ENCODE data around the gene LTO1. TPM values are rescaled to one million over a fixed set of nuclear protein-coding genes. Genes with fewer than 3 reads are reported as not detected.
"Not testable (repeated sequence)": the region's sequence is repeated elsewhere in the genome, so short reads cannot be mapped to it uniquely, and the experiment has no call there.

Gene LTO1
- polyA plus RNA-seq, 2 donors, result 15.0 to 22.9 TPM

DNA sequence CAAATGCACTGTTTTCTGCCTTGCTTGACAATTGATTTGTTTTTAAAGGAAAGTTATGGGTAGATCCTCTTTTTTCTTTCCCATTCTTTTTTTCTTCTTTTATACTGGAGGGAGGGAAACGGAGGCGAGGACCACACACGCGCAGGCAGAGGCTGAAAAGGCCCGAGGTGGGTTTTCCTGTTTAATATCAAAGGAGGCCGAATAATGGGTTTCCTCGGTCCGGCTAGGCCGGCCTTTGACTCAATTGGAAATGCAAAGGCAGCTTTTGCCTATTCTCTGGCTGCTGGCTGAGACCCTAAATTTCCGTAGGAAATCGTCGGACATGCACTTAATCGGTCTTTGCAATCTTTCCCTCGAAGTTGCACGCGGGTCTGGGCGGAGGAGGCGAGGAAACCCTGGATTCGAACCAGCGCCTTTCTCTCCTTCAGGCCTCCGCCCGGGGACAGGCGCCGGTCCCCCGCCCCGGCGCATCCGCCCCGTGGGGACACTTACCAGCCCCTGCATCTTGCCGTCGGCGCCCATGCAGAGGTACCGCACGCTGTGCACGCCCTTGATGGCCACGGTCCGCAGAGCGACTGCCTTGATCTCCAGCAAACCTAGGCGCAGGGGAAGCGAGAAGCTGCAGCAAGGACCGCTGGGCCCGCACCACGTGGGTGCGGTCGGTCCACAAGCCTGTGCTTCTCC, 27.8 kb upstream of the LTO1 start:
- H3K4me1 ChIP-seq (ENCODE audit: control insufficient read depth in 2 of 2, insufficient read depth in 2 of 2, low read length in 1 of 2), result peaks cover 9 to 10% of the 10 kb centered on the region in 2 donors
- peaks cover 5 to 21% of the 10 kb centered on the region in 2 donors for H3K27me3 ChIP-seq (ENCODE audit: control insufficient read depth in 1 of 2, insufficient read depth in 2 of 2, low read length in 2 of 2)
- H3K36me3 ChIP-seq (ENCODE audit: control insufficient read depth in 2 of 2, insufficient read depth in 2 of 2, low read length in 1 of 2), result no peaks in the 10 kb centered on the region
- no peak overlapping the region for H3K27ac ChIP-seq (ENCODE audit: low read depth in 2 of 2, low read length in 1 of 2)
- no peak overlapping the region for H3K4me3 ChIP-seq (ENCODE audit: low read depth in 1 of 2, low read length in 2 of 2)
- 12 to 15% methylated on average over 45 of the region's 45 CpGs for WGBS, 2 donors
- H3K9me3 ChIP-seq (ENCODE audit: control insufficient read depth in 2 of 2, insufficient read depth in 1 of 2, low read depth in 1 of 2, low read length in 1 of 2), result peaks cover 0 to 2% of the 10 kb centered on the region in 2 donors

DNA sequence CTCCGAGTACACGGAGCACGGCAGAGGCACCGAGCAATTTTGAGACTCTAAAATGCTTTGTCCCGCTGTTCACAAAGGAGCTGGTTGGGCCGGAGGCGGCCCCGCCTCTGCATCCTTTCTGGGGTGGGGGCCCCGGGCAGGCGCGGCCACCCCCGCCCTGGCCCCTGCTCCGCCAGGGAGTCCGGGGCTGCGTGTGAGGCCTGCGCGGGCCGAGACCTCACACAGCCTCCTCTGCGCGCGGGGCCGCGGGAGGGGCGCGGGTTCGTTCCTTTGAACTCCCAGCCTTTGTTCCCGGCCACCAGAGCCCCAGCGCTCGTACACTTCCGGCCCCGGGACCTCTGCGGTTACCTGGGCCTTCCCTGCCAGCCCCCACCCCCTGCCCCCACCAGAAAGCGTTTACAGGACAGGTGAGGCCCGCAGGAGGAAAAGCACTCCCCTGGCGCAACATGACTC, 27.1 kb upstream of the LTO1 start:
- H3K4me1 ChIP-seq (ENCODE audit: control insufficient read depth in 2 of 2, insufficient read depth in 2 of 2, low read length in 1 of 2), result peaks cover 9 to 10% of the 10 kb centered on the region in 2 donors
- peaks cover 5 to 21% of the 10 kb centered on the region in 2 donors for H3K27me3 ChIP-seq (ENCODE audit: control insufficient read depth in 1 of 2, insufficient read depth in 2 of 2, low read length in 2 of 2)

DNA sequence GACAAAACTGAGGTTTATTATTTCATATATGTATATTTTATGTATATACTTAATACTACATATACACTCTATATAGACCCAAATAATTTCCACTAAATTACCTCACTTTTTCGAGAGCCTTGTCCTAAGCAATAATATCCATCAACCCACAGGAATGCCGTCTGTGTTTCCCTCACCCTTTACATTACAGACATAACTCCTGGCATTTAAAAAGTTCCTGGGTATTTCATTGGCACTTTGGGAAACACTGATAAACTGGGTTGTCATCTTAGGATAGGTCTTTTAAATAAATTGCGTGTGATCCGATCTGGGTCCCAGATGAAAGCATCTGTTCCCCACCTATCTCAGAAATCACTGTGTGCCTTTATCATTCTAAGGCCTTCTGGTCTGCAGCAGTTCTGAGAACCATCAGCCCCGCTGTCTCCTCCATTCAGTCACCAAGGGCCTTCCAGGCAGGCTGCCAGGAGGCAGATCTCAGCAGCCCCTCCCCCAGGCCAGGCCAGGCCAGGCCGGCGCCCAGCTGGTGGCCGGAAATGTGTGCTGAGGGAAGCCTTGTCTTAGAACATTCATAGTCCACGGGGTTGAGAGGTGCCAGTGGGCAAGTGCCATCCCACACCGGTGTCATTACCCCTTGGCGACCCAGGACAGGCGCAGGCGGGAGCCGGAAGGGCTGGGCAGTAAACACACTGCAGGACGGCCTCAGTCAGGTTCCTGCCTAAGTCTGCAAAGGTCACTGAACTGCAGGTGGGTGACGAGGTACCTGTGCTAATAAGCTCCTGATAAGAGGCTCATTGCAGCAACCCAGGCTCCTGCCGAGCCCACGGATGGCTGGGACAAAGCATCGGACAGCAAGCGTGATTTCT, 25.4 kb upstream of the LTO1 start:
- WGBS, 2 donors, result 44 to 53% methylated on average over 20 of the region's 20 CpGs
- peaks cover 5 to 21% of the 10 kb centered on the region in 2 donors for H3K27me3 ChIP-seq (ENCODE audit: control insufficient read depth in 1 of 2, insufficient read depth in 2 of 2, low read length in 2 of 2)

More for the DNA sequence above, 27.1 kb upstream of the LTO1 start:
- Histone ChIP-seq H3K27ac (ENCODE audit: low read depth in 2 of 2, low read length in 1 of 2) (no peak overlapping the region), H3K36me3 (ENCODE audit: control insufficient read depth in 2 of 2, insufficient read depth in 2 of 2, low read length in 1 of 2) (no peaks in the 10 kb centered on the region), H3K9me3 (ENCODE audit: control insufficient read depth in 2 of 2, insufficient read depth in 1 of 2, low read depth in 1 of 2, low read length in 1 of 2) (peaks cover 0 to 2% of the 10 kb centered on the region in 2 donors), H3K4me3 (ENCODE audit: low read depth in 1 of 2, low read length in 2 of 2) (no peak overlapping the region)
- WGBS, 2 donors, result 7 to 10% methylated on average over 33 to 35 of the region's 35 CpGs

DNA sequence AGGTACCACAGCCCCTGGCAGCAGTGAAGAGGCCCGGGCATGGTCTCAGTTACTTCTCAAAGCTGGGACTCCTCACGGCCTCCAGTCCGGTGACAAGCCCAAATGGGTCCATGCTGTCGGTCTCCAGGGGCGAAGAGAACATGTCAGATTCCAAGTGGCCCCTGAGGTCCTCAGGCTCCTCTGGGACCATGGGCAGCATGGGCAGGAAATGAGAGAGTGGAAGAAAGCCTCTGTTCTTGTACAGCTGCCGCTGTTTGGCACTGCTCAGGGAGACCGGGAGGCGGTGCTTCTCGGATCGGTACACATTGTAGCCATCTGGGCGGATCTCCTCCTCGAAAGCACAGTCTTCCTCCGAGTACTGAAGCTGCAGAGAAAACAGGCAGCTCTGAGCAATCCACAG, 24.1 kb upstream of the LTO1 start:
- 57 to 66% methylated on average over 13 of the region's 13 CpGs for WGBS, 2 donors
- peaks cover 0 to 2% of the 10 kb centered on the region in 2 donors for H3K9me3 ChIP-seq (ENCODE audit: control insufficient read depth in 2 of 2, insufficient read depth in 1 of 2, low read depth in 1 of 2, low read length in 1 of 2)
- no peak overlapping the region for H3K4me3 ChIP-seq (ENCODE audit: low read depth in 1 of 2, low read length in 2 of 2)
- H3K27me3 ChIP-seq (ENCODE audit: control insufficient read depth in 1 of 2, insufficient read depth in 2 of 2, low read length in 2 of 2), result peaks cover 8 to 19% of the 10 kb centered on the region in 2 donors
- no peaks in the 10 kb centered on the region for H3K36me3 ChIP-seq (ENCODE audit: control insufficient read depth in 2 of 2, insufficient read depth in 2 of 2, low read length in 1 of 2)
- H3K4me1 ChIP-seq (ENCODE audit: control insufficient read depth in 2 of 2, insufficient read depth in 2 of 2, low read length in 1 of 2), result peaks cover 3 to 8% of the 10 kb centered on the region in 2 donors
- no peak overlapping the region for H3K27ac ChIP-seq (ENCODE audit: low read depth in 2 of 2, low read length in 1 of 2)

More for the DNA sequence above, 25.4 kb upstream of the LTO1 start:
- no peak overlapping the region for H3K4me3 ChIP-seq (ENCODE audit: low read depth in 1 of 2, low read length in 2 of 2)
- H3K36me3 ChIP-seq (ENCODE audit: control insufficient read depth in 2 of 2, insufficient read depth in 2 of 2, low read length in 1 of 2), result no peaks in the 10 kb centered on the region
- peaks cover 9 to 10% of the 10 kb centered on the region in 2 donors for H3K4me1 ChIP-seq (ENCODE audit: control insufficient read depth in 2 of 2, insufficient read depth in 2 of 2, low read length in 1 of 2)
- H3K27ac ChIP-seq (ENCODE audit: low read depth in 2 of 2, low read length in 1 of 2), result no peak overlapping the region
- peaks cover 0 to 2% of the 10 kb centered on the region in 2 donors for H3K9me3 ChIP-seq (ENCODE audit: control insufficient read depth in 2 of 2, insufficient read depth in 1 of 2, low read depth in 1 of 2, low read length in 1 of 2)

DNA sequence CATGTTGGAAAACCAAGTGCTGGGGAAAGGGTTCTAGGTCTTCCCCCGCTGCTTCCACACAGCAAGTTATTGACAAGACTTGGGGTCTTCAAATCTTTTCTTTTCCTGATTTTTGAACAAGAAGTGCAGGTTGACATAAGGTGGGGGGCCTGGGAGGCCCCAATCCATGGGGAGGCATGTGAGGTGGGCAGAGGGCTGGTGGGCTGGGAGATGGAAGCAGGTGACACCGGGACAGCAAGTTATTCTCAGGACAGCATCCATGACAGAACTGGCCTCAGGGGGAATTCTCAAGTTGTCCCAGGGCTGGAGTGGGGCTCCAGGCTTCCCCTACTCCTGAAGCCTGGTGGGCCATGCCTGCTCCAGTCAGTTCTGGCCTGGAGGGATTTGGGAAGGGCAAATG, 23.2 kb upstream of the LTO1 start:
- WGBS, 2 donors, result 83 to 88% methylated on average over 2 of the region's 2 CpGs
- H3K27me3 ChIP-seq (ENCODE audit: control insufficient read depth in 1 of 2, insufficient read depth in 2 of 2, low read length in 2 of 2), result peaks cover 8 to 13% of the 10 kb centered on the region in 2 donors

DNA sequence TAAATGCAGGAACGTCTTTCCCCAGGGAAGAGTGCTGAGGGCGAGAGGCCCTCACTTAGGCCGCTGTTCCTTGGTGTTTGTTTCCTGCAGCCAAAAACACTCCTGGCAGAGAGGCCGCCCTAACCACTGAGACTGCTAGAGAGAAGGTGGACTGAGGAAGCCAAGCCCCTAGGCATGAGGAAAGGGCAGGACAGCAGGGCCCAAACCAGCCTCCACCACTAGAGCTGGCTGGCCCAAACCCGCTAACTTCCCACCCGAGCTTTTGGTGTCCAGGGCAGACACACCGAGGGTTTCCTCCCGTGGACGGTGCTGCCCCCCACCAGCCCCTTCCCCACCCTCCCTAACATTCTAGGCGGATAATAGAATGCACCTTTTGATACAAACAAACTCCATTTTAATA, 22.7 kb upstream of the LTO1 start:
- H3K27me3 ChIP-seq (ENCODE audit: control insufficient read depth in 1 of 2, insufficient read depth in 2 of 2, low read length in 2 of 2), result peaks cover 6 to 9% of the 10 kb centered on the region in 2 donors
- peaks cover 0 to 4% of the 10 kb centered on the region in 2 donors for H3K4me1 ChIP-seq (ENCODE audit: control insufficient read depth in 2 of 2, insufficient read depth in 2 of 2, low read length in 1 of 2)
- no peaks in the 10 kb centered on the region for H3K9me3 ChIP-seq (ENCODE audit: control insufficient read depth in 2 of 2, insufficient read depth in 1 of 2, low read depth in 1 of 2, low read length in 1 of 2)
- no peak overlapping the region for H3K4me3 ChIP-seq (ENCODE audit: low read depth in 1 of 2, low read length in 2 of 2)
- H3K27ac ChIP-seq (ENCODE audit: low read depth in 2 of 2, low read length in 1 of 2), result no peak overlapping the region
- no peaks in the 10 kb centered on the region for H3K36me3 ChIP-seq (ENCODE audit: control insufficient read depth in 2 of 2, insufficient read depth in 2 of 2, low read length in 1 of 2)
- WGBS, 2 donors, result 83 to 87% methylated on average over 10 of the region's 10 CpGs

More for the DNA sequence above, 23.2 kb upstream of the LTO1 start:
- H3K4me3 ChIP-seq (ENCODE audit: low read depth in 1 of 2, low read length in 2 of 2), result no peak overlapping the region
- no peak overlapping the region for H3K27ac ChIP-seq (ENCODE audit: low read depth in 2 of 2, low read length in 1 of 2)
- H3K36me3 ChIP-seq (ENCODE audit: control insufficient read depth in 2 of 2, insufficient read depth in 2 of 2, low read length in 1 of 2), result no peaks in the 10 kb centered on the region
- peaks cover 0 to 8% of the 10 kb centered on the region in 2 donors for H3K4me1 ChIP-seq (ENCODE audit: control insufficient read depth in 2 of 2, insufficient read depth in 2 of 2, low read length in 1 of 2)
- peaks cover 0 to 2% of the 10 kb centered on the region in 2 donors for H3K9me3 ChIP-seq (ENCODE audit: control insufficient read depth in 2 of 2, insufficient read depth in 1 of 2, low read depth in 1 of 2, low read length in 1 of 2)

DNA sequence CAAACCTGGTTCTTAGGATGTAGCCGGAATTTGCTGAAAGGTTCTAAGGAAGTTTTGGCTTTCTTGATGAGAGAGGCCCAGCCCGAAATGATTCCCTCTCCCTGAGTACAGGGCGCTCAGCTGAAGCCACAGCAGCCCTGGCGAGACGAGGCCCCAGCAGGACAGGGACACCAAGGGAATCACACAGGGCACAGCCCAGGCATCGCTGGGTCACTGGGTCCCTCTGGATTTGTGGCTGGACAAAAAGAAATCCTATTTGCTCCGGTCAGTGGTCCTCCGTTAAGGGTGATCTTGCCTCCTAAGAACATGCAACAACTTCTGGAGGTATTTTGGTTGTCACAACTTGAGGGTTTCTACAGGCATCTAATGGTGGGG, 22.3 kb upstream of the LTO1 start:
- no peak overlapping the region for H3K4me3 ChIP-seq (ENCODE audit: low read depth in 1 of 2, low read length in 2 of 2)
- H3K36me3 ChIP-seq (ENCODE audit: control insufficient read depth in 2 of 2, insufficient read depth in 2 of 2, low read length in 1 of 2), result no peaks in the 10 kb centered on the region
- peaks cover 3 to 9% of the 10 kb centered on the region in 2 donors for H3K27me3 ChIP-seq (ENCODE audit: control insufficient read depth in 1 of 2, insufficient read depth in 2 of 2, low read length in 2 of 2)
- WGBS, 2 donors, result 88 to 91% methylated on average over 8 of the region's 8 CpGs
- H3K27ac ChIP-seq (ENCODE audit: low read depth in 2 of 2, low read length in 1 of 2), result no peak overlapping the region
- H3K9me3 ChIP-seq (ENCODE audit: control insufficient read depth in 2 of 2, insufficient read depth in 1 of 2, low read depth in 1 of 2, low read length in 1 of 2), result no peaks in the 10 kb centered on the region
- H3K4me1 ChIP-seq (ENCODE audit: control insufficient read depth in 2 of 2, insufficient read depth in 2 of 2, low read length in 1 of 2), result peaks cover 0 to 4% of the 10 kb centered on the region in 2 donors

DNA sequence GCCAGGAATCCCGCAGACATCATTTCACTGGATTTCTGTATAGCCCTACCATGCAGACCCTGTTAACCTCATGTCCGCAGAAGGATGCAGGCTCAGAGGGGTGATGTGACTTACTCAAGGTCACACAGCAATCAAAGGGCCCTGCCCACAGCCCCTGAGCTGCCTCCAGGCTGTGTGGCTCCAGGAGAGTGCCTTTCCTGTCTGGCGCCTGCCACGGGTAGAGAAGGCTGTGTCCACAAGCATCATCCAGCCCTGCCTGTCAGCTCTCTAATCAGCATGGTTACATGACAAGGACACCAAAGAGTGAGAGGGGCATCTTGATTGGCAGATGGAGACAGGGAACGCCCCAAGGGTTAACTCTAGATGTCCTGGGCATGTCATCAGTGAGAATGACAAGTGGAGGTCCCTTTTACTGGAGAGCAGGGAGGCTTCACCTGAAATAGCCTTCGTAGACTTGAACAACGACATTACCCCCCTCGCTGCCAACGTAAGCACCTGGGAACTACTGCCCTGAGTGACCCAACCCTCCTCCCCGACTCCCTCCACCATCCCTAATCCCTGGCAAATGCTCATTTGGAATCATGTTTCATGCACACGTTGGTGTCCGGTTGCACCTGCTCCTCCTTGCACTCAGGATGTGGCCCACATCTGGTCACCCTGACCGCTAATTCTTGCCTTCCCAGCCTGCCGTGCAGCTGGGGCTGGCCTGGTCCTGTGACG, 21.8 kb upstream of the LTO1 start:
- H3K9me3 ChIP-seq (ENCODE audit: control insufficient read depth in 2 of 2, insufficient read depth in 1 of 2, low read depth in 1 of 2, low read length in 1 of 2), result no peaks in the 10 kb centered on the region
- no peak overlapping the region for H3K27ac ChIP-seq (ENCODE audit: low read depth in 2 of 2, low read length in 1 of 2)
- no peaks in the 10 kb centered on the region for H3K36me3 ChIP-seq (ENCODE audit: control insufficient read depth in 2 of 2, insufficient read depth in 2 of 2, low read length in 1 of 2)
- H3K4me3 ChIP-seq (ENCODE audit: low read depth in 1 of 2, low read length in 2 of 2), result no peak overlapping the region
- peaks cover 0 to 4% of the 10 kb centered on the region in 2 donors for H3K4me1 ChIP-seq (ENCODE audit: control insufficient read depth in 2 of 2, insufficient read depth in 2 of 2, low read length in 1 of 2)
- peaks cover 3 to 4% of the 10 kb centered on the region in 2 donors for H3K27me3 ChIP-seq (ENCODE audit: control insufficient read depth in 1 of 2, insufficient read depth in 2 of 2, low read length in 2 of 2)
- WGBS, 2 donors, result 62 to 66% methylated on average over 15 of the region's 15 CpGs

DNA sequence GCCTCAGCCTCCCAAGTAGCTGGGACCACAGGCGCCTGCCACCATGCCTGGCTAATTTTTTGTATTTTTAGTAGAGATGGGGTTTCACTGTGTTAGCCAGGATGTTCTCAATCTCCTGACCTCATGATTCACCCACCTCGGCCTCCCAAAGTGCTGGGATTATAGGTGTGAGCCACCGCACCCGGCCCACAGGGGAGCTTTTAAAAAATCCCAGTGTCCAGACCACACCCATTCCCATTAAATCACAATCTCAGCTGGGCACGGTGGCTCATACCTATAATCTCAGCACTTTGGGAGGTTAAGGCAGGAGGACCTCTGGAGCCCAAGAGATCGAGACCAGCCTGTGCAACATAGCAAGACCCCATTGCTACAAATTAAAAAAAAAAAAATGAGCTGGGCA, 20.8 kb upstream of the LTO1 start:
- not testable (repeated sequence) for H3K4me3 ChIP-seq (ENCODE audit: low read depth in 1 of 2, low read length in 2 of 2); H3K27me3 ChIP-seq (ENCODE audit: control insufficient read depth in 1 of 2, insufficient read depth in 2 of 2, low read length in 2 of 2); H3K9me3 ChIP-seq (ENCODE audit: control insufficient read depth in 2 of 2, insufficient read depth in 1 of 2, low read depth in 1 of 2, low read length in 1 of 2); H3K27ac ChIP-seq (ENCODE audit: low read depth in 2 of 2, low read length in 1 of 2); H3K36me3 ChIP-seq (ENCODE audit: control insufficient read depth in 2 of 2, insufficient read depth in 2 of 2, low read length in 1 of 2); H3K4me1 ChIP-seq (ENCODE audit: control insufficient read depth in 2 of 2, insufficient read depth in 2 of 2, low read length in 1 of 2)
- 67 to 68% methylated on average over 5 to 6 of the region's 6 CpGs for WGBS, 2 donors
